Measurements from ENCODE around the gene EXOSC7.

- TF ChIP-seq POLR2AphosphoS5 (IDR thresholded peaks at IDR 0.05; ENCODE audit: borderline replicate concordance, low read depth, low read length): no peak
- no peak for TF ChIP-seq EZH2 (IDR thresholded peaks at IDR 0.05)
- no peak for TF ChIP-seq FOXP2 (optimal IDR thresholded peaks at IDR 0.05; ENCODE audit: control extremely low read depth, extremely low read length, insufficient read depth)
Measured at GRCh38 chr3:45056608-45057301, 80.7 kb downstream of the EXOSC7 start.
